Measurements from ENCODE around the gene MCTP2. TPM values are rescaled to one million over a fixed set of nuclear protein-coding genes. Genes with fewer than 3 reads are reported as not detected.
A peak's percentile ranks its signal among the peaks of the same experiment; 100 is the strongest.

The MCTP2 gene
- total RNA-seq, 1 experiment from 2014 or later: 1.3 TPM

GRCh38 chr15:94296717-94297116, 65.4 kb downstream of the MCTP2 start:
- H2BK5ac ChIP-seq (ENCODE audit: insufficient read length, low read length): no peak overlapping the region
- no peak overlapping the region for H3K4ac ChIP-seq (ENCODE audit: low read depth, low read length)
- H3K4me1 ChIP-seq (ENCODE audit: insufficient read depth, low read length): no peaks in the 10 kb centered on the region
- H3K4me2 ChIP-seq (ENCODE audit: insufficient read depth, insufficient read length, low read length): no peak overlapping the region
- H3K4me1 Mint-ChIP-seq: no peaks in the 10 kb centered on the region
- H3K56ac ChIP-seq (ENCODE audit: insufficient read length, low read depth, low read length): no peak overlapping the region
- H3K4me3 Mint-ChIP-seq: no peak overlapping the region
- H4K5ac ChIP-seq (ENCODE audit: insufficient read length, low read depth, low read length): no peak overlapping the region
- H2AFZ ChIP-seq (ENCODE audit: low read length): no peak overlapping the region
- no peaks in the 10 kb centered on the region for H3K9me3 ChIP-seq (ENCODE audit: control insufficient read depth, low read depth, low read length)
- H3K18ac ChIP-seq (ENCODE audit: insufficient read length, low read depth, low read length): no peak overlapping the region
- H4K8ac ChIP-seq (replicated peaks; ENCODE audit: insufficient read length, low read depth, low read length): no peak overlapping the region
- H4K91ac ChIP-seq (ENCODE audit: insufficient read length, low read depth, low read length): no peak overlapping the region
- H3K27ac Mint-ChIP-seq: peak overlapping the region in 1 of 3 experiments; percentile 65; a peak in 2 of 7 replicates
- no peak for DNase-seq
- H2BK12ac ChIP-seq (ENCODE audit: insufficient read length, low read depth, low read length): no peak overlapping the region
- no peak overlapping the region for H2BK15ac ChIP-seq (ENCODE audit: low read depth, low read length)
- no peak overlapping the region for H3K9ac ChIP-seq (ENCODE audit: extremely low read depth, insufficient read length, low read length)
- WGBS (ENCODE audit: extremely low coverage, insufficient read length, low lambda C conversion rate): no CpG with 5 or more reads among the region's 1 CpG
- TF ChIP-seq CTCF (conservative IDR thresholded peaks at IDR 0.05): no peak
- no peak overlapping the region for H3K23ac ChIP-seq (ENCODE audit: insufficient read length, low read depth, low read length)
- H3K27ac ChIP-seq (ENCODE audit: insufficient read length, low read depth, low read length): no peak overlapping the region
- no peaks in the 10 kb centered on the region for H3K27me3 Mint-ChIP-seq (ENCODE audit: low read depth)
- no peaks in the 10 kb centered on the region for H3K27me3 ChIP-seq (ENCODE audit: insufficient read depth, low read length)
- no peaks in the 10 kb centered on the region for H4K20me1 ChIP-seq (ENCODE audit: control insufficient read depth, insufficient read depth, insufficient read length)
- peaks cover 0 to 3% of the 10 kb centered on the region in 2 experiments; a peak in 2 of 5 replicates for H3K9me3 Mint-ChIP-seq
- no peaks in the 10 kb centered on the region for H3K79me2 ChIP-seq (ENCODE audit: insufficient read depth, low read length)
- no peak overlapping the region for H2BK20ac ChIP-seq (ENCODE audit: low read depth, low read length, poor library complexity, severe bottlenecking)
- H2BK120ac ChIP-seq (ENCODE audit: low read depth, low read length, poor library complexity, severe bottlenecking): no peak overlapping the region
- no peak overlapping the region for H3T11ph ChIP-seq (ENCODE audit: low read length)
- no peak overlapping the region for H2AK5ac ChIP-seq (ENCODE audit: insufficient read length, low read length)
- no peak overlapping the region for H3K14ac ChIP-seq (ENCODE audit: insufficient read depth, low read length)
- peaks cover 0 to 4% (median 0%) of the 10 kb centered on the region in 3 experiments; a peak in 2 of 7 replicates for H3K36me3 Mint-ChIP-seq (ENCODE audit: insufficient read depth in 1 of 3, low read depth in 3 of 3)
- H3K79me1 ChIP-seq (ENCODE audit: insufficient read depth, low read depth, low read length, poor library complexity, severe bottlenecking): no peaks in the 10 kb centered on the region
- no peaks in the 10 kb centered on the region for H3K23me2 ChIP-seq (ENCODE audit: insufficient read length, low read depth, low read length, poor library complexity, severe bottlenecking)

All from H9 (cell line).